Activated naive CD8-positive, alpha-beta T cell treated with anti-CD3 and anti-CD28 coated beads for 36 hours (primary cell): ENCODE data around the gene SOX9. TPM values are rescaled to one million over a fixed set of nuclear protein-coding genes. Genes with fewer than 3 reads are reported as not detected.

Experiments
- DNase-seq: peaks from one replicate; pipeline ENCODE4 v3.0.0; 2021
- H3K27ac Mint-ChIP-seq: one replicate; pipeline ENCODE4 v1.8.0; 2022; ENCODE audit warnings: mild to moderate bottlenecking, moderate library complexity, mixed read lengths
- H3K27me3 Mint-ChIP-seq: one replicate; pipeline ENCODE4 v1.8.0; 2022; ENCODE audit warnings: mild to moderate bottlenecking, mixed read lengths
- H3K36me3 Mint-ChIP-seq: one replicate; pipeline ENCODE4 v1.8.0; 2021; ENCODE audit warnings: mild to moderate bottlenecking, mixed read lengths
- H3K4me1 Mint-ChIP-seq: one replicate; pipeline ENCODE4 v1.8.0; 2021; ENCODE audit warnings: mixed read lengths
- H3K4me3 Mint-ChIP-seq: one replicate; pipeline ENCODE4 v1.8.0; 2022; ENCODE audit warnings: mild to moderate bottlenecking, moderate library complexity, mixed read lengths
- H3K9me3 Mint-ChIP-seq: one replicate; pipeline ENCODE4 v1.8.0; 2022; ENCODE audit warnings: mixed read lengths
- total RNA-seq, 2 experiments: library from RNA; stranded (reverse); gene quantifications; one replicate each; pipeline ENCODE4 v1.2.3, GENCODE V29; 2021

Gene SOX9
- total RNA-seq = not detected

DNA sequence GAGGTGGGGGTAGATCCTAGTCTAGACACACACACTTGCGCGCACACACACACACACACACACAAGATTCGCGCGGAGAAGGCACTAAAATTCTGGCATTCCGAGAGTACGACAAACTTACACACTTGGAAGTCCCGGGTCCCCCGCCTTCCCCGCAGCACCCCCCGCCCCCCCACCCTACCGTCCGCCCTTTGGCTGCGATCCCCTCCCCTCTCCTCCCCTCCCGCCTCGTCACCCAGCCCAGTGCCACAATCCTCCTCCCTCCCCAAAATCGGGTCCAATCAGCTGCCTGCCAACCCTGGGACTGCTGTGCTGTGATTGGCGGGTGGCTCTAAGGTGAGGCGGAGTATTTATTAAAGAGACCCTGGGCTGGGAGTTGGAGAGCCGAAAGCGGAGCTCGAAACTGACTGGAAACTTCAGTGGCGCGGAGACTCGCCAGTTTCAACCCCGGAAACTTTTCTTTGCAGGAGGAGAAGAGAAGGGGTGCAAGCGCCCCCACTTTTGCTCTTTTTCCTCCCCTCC is at the start of gene SOX9:
SOX9 (plus strand) TSS at position 379 of the 522 bp plus-strand sequence. CDS start 372 bp downstream, outside the sequence.
- Mint-ChIP-seq H3K4me3 (no peak within 1 kb of the TSS), H3K36me3 (peaks cover 3% of the 10 kb centered on the region), H3K27ac (no peak within 1 kb of the TSS), H3K4me1 (peaks cover 9% of the 10 kb centered on the region), H3K9me3 (peaks cover 4% of the 10 kb centered on the region), H3K27me3 (peaks cover 92% of the 10 kb centered on the region)
- DNase-seq = no peak

DNA sequence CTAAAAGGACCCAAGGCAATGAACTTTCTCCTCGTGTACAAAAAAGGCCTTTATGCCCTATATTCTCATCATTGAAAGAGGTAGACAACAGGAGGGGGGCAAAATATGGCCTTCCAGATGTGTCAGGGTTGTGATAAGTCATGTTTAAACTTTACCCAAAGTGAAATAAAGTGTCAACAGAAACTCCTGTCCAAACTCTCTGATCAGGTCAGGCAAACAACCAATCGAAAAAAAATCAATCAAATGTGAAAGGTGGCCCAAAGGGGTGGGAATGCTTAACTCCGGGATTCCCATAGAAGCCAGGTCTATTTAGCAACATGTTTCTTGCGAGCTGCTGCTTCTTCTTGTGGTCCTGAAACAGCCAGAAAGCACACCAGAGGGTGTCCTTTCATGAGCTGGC is 49.5 kb upstream of the SOX9 start:
- no peak overlapping the region for H3K4me3 Mint-ChIP-seq

DNA sequence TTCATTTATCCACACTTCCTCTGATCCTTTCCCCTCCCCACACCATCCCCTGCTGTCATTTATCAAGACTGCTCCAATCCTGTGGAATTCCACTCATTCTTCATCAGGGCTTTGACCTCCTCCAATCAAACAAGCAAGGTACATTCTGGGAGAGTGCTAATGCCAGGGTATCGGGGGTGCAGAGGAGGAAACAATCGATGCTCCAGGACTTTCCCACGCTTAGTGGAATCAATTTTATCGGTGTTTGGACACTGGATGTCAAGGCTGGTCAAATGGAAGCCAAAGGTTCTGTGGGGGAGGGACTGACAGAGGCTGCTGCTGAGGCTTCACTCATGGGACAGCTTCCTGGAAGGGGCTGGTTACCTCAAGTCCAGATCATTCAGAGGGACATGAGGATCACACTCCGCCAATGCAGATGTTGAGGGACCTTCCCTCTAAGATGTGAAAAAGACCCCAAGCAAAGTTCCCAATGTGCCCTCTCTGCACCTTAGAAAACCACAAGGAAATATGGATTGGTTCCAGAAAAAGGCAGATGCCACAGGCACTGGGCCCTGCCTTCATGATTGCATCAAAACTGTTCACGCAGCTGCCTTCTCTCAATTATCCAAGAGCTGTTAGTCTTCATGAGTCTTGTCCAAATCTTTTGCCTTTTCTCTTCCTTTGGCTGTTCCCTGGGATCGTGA is 44.7 kb upstream of the SOX9 start:
- Mint-ChIP-seq H3K4me1 (no peaks in the 10 kb centered on the region), H3K27me3 (no peaks in the 10 kb centered on the region), H3K27ac (no peak overlapping the region), H3K9me3 (peaks cover 8% of the 10 kb centered on the region), H3K36me3 (no peaks in the 10 kb centered on the region), H3K4me3 (no peak overlapping the region)
- DNase-seq = no peak

More for the DNA sequence above, 49.5 kb upstream of the SOX9 start:
- H3K9me3 Mint-ChIP-seq = no peaks in the 10 kb centered on the region
- H3K36me3 Mint-ChIP-seq = no peaks in the 10 kb centered on the region
- no peaks in the 10 kb centered on the region for H3K4me1 Mint-ChIP-seq
- DNase-seq = no peak
- no peak overlapping the region for H3K27ac Mint-ChIP-seq
- peaks cover 6% of the 10 kb centered on the region for H3K27me3 Mint-ChIP-seq

DNA sequence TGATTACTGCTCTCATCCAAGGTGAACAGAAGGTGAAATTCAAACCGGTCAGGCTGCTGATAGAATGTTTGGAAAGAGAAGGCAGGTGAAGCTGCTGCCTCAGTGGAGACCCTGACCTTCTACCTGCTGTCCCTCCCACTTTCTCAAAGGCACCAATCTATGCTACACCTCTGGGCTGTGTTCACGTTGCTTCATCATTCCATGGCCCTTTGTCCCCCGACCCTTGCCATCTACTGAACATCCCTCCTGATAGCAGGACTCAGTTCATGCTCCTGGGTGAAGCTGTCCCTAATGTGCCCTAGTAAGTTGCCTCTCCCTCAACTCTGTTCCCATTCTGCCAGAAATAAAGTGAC is 44.2 kb upstream of the SOX9 start:
- DNase-seq = no peak
- Mint-ChIP-seq H3K4me3 (no peak overlapping the region), H3K9me3 (peaks cover 8% of the 10 kb centered on the region), H3K36me3 (no peaks in the 10 kb centered on the region), H3K27me3 (no peaks in the 10 kb centered on the region), H3K4me1 (no peaks in the 10 kb centered on the region), H3K27ac (no peak overlapping the region)

DNA sequence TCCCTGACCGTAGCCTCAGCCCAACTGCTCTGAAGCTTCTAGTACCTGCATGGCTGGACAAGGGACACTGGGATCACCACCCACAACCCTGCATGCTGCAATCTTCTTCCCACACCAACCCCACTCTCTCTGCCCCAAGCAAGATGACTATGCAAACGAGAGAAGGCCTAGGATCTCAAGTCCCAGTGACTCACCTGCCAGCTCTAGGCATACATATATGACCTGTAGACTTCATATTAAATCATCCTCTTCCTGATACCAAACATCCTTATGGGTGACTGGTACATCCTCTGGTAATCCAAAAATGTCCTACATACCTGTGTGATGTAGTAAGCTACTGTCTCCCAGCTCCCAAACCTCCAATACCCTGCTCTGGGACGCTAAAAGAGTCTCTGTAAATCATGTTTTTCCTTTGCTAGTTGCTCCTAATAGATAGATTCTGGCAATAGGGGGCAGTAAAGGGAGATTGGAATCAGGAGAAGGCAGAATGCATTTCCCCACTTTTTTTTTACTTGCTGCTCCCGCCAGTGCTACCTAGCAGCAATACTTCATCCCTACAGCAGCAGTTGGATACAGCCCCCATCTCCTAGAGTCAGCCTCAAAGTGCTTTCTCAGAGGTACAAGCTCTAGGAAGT is 43.4 kb upstream of the SOX9 start:
- Mint-ChIP-seq H3K36me3 (no peaks in the 10 kb centered on the region), H3K9me3 (peaks cover 8% of the 10 kb centered on the region), H3K4me1 (no peaks in the 10 kb centered on the region), H3K27me3 (no peaks in the 10 kb centered on the region), H3K4me3 (no peak overlapping the region), H3K27ac (no peak overlapping the region)
- DNase-seq = no peak

DNA sequence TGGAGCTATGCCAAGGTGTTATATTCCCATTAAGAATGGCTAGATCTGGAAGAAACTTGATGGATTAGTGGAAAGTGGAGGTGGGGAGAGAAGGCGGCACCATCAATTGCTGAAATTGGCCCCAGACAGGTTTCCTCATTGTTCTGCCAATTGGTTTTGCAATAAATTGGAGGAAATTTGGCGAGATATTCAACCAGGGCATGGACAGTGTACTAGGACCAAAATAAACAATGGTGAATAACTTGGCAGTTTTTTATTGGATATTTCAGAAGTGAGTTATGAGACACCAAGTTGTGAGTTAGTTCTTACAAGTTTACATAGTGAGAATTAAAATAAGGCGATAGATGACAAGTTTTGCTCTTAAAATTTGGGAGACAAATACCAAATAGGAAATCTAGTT is 41.1 kb upstream of the SOX9 start:
- Mint-ChIP-seq H3K36me3 (no peaks in the 10 kb centered on the region), H3K27me3 (no peaks in the 10 kb centered on the region), H3K27ac (no peak overlapping the region), H3K9me3 (peaks cover 8% of the 10 kb centered on the region), H3K4me1 (no peaks in the 10 kb centered on the region), H3K4me3 (no peak overlapping the region)
- no peak for DNase-seq

DNA sequence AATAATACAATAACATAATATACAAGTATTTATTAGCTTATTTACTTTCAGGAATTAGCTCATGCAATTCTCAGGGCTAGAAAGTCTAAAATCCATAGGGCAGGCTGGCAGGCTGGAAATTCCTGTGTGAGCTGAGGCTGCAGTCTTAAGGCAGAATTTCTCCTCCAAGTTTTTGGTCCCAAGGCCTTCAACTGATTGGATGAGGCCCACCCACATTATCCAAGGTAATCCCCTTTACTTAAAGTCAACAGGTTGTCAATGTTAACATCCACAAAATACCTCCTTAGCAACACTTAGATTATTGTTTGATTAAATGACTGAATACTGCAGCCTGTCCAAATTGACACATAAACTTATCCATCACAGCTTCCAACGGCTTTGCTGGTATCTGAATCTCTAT is 32.9 kb upstream of the SOX9 start:
- Mint-ChIP-seq H3K27me3 (peaks cover 6% of the 10 kb centered on the region), H3K36me3 (no peaks in the 10 kb centered on the region)
- DNase-seq = no peak

DNA sequence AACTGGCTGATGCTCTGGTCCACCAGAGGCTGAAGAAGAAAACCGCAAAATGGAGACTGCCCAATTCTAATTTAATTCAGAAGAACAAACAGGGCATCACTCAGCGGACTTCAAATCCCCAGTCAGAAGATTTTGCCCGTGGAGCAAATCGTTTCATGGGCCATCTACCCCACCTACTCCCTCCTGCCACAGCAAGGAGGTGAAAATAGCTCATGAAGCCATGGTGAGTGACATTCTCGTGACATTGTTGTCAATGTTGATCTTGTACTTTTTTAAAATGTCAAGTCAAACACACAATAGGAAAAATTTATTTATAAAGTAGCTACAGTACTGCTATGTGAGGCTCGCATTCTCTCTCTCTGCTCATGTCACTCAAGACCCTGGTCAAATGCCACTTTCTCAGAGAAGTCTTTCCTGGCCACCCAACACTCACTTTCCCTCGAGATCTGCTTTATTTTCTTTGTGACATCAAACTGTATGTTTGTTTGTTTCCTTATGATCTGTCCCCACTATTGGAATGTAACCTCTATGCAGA is 31.3 kb upstream of the SOX9 start:
- DNase-seq = no peak
- Mint-ChIP-seq H3K27me3 (peaks cover 6% of the 10 kb centered on the region), H3K36me3 (no peaks in the 10 kb centered on the region), H3K27ac (no peak overlapping the region), H3K4me3 (no peak overlapping the region), H3K9me3 (no peaks in the 10 kb centered on the region), H3K4me1 (no peaks in the 10 kb centered on the region)

More for the DNA sequence above, 32.9 kb upstream of the SOX9 start:
- Mint-ChIP-seq H3K27ac (no peak overlapping the region), H3K9me3 (no peaks in the 10 kb centered on the region), H3K4me3 (no peak overlapping the region), H3K4me1 (no peaks in the 10 kb centered on the region)

DNA sequence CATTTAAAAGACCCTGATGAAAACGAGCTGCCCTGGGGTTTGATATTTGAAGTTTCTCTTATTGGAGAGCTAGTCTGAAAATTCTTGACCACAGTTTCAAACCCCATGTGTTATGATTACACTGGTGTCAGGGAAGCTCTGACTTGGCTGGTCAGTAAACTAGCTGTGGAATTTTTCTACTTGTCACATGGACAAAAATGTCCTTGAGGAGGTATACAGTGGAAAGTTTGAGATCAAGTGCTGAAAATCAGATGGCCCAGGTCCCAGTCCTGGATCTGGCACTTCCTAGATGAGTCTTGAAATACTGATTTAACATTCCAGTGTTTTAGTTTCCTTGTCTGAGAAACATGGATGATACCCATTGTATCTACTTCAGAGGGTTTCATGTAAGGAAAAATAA is 30.7 kb upstream of the SOX9 start:
- Mint-ChIP-seq H3K27me3 (peaks cover 6% of the 10 kb centered on the region), H3K9me3 (no peaks in the 10 kb centered on the region), H3K4me1 (no peaks in the 10 kb centered on the region), H3K36me3 (no peaks in the 10 kb centered on the region), H3K27ac (no peak overlapping the region), H3K4me3 (no peak overlapping the region)
- no peak for DNase-seq

DNA sequence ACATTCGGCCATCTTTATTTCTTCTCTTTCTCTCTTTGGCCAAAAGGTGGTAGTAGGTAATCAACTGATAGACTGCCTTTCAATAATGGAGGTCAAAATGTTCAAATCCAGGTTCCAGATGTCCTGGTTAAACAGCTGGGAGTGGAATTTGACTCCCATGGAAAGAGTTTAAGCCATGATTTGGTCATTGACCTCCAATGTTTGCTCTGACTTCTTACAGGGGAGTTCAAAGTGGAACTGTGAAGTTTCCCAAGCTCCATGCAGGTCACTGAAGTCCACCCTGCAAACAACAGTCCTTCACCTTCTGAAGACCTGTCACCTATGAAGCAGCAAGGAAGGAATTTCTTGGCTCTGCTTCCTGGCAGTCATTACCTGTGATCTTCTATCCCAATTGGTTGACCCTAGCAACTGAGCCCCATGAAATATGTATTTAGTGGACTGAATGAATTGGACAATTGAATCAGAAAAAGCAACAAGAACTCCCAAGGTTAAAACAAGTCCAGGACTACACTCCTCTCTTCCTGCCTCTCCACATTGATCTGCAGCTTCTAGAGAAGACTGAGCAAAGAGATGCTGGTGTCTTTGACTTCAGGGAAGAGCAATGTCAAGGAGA is 28.0 kb upstream of the SOX9 start:
- H3K27me3 Mint-ChIP-seq = peaks cover 5% of the 10 kb centered on the region
- no peaks in the 10 kb centered on the region for H3K36me3 Mint-ChIP-seq
- H3K9me3 Mint-ChIP-seq = no peaks in the 10 kb centered on the region
- H3K4me3 Mint-ChIP-seq = no peak overlapping the region
- no peaks in the 10 kb centered on the region for H3K4me1 Mint-ChIP-seq
- H3K27ac Mint-ChIP-seq = no peak overlapping the region
- DNase-seq = no peak

DNA sequence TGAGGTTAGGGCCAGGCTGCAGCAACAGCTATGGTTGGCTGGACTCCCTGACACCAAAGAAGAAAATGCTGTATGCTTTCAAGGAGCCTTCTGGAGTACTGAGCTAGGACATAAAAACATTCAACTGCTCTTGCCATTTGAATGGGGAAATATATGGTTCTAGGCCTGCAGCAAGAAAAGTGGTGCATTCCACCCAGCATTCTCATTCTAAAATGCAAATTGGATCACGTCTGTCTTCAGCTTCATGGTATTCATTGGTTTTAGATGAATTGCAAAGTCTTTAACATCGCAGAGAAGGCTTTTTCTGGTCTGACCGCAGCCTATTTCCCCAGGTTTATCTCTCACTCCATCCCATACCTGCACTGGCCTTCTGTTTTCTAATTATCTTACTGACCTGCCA is 27.1 kb upstream of the SOX9 start:
- peaks cover 5% of the 10 kb centered on the region for H3K27me3 Mint-ChIP-seq
- no peaks in the 10 kb centered on the region for H3K4me1 Mint-ChIP-seq
- H3K36me3 Mint-ChIP-seq = no peaks in the 10 kb centered on the region

DNA sequence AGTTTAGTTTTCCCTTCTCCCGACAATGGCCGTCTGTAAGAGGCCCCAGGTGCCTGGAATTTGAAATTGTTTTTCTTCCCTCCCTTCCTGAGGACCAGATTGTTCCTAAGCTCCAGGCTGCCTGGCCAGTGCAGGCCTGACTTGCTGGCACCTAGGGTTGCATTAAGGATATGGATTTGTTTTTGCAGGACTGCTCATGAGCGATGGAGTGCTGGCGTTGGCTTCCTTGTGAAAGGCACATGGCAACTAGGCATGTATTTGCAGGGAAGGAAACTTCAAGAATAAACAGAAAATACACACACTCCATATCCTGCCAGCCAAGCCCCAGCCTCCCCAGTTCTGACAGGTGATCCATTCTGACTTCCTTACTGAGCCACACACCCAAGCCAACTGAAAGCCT is 25.5 kb upstream of the SOX9 start:
- Mint-ChIP-seq H3K4me3 (no peak overlapping the region), H3K9me3 (no peaks in the 10 kb centered on the region), H3K36me3 (no peaks in the 10 kb centered on the region), H3K27me3 (peaks cover 5% of the 10 kb centered on the region), H3K4me1 (no peaks in the 10 kb centered on the region), H3K27ac (no peak overlapping the region)
- DNase-seq = no peak

More for the DNA sequence above, 27.1 kb upstream of the SOX9 start:
- DNase-seq = no peak
- H3K4me3 Mint-ChIP-seq = no peak overlapping the region
- no peak overlapping the region for H3K27ac Mint-ChIP-seq
- H3K9me3 Mint-ChIP-seq = no peaks in the 10 kb centered on the region

DNA sequence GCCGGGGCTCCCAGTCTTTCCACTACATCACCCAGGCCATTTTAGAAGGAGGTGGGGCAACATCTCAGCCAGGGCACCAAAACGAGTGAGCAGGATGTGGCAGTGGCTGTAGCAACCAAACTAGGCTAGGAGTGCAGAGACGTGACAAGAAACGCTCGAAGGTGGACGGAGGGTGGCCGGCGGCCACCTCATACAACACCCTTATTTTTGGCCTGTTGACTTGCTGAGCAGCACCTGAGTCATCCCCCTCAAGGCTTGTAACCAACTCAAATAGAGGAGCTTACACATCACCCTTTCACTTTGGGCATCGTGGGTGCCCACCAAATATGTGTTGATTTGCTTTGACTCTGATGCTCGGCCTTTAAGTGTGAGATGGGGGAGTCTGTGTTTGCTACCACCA is 23.7 kb upstream of the SOX9 start:
- DNase-seq = no peak
- no peaks in the 10 kb centered on the region for H3K36me3 Mint-ChIP-seq
- H3K9me3 Mint-ChIP-seq = no peaks in the 10 kb centered on the region
- no peak overlapping the region for H3K27ac Mint-ChIP-seq
- H3K27me3 Mint-ChIP-seq = peaks cover 12% of the 10 kb centered on the region
- H3K4me1 Mint-ChIP-seq = no peaks in the 10 kb centered on the region
- no peak overlapping the region for H3K4me3 Mint-ChIP-seq

DNA sequence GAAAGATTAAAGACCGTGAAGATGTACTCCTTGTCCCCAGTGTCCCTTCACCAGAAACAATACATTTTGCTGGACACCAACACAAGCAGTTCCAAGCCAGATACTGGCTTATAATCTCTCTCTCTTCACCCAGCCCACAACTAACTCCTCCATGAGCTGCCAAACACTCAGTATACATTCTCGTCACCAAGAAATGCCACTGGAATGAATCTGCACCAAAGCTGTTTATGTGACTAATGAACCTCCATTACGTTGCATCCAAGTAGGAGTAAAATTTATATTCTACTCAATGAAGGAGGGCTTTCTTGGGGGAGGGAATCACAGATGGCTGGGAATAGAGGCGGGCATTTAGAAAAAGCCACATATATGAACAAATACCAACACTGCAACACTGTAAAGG is 20.9 kb upstream of the SOX9 start:
- Mint-ChIP-seq H3K27ac (no peak overlapping the region), H3K9me3 (peaks cover 1% of the 10 kb centered on the region), H3K27me3 (peaks cover 15% of the 10 kb centered on the region), H3K4me3 (no peak overlapping the region), H3K36me3 (no peaks in the 10 kb centered on the region), H3K4me1 (no peaks in the 10 kb centered on the region)
- DNase-seq = no peak

DNA sequence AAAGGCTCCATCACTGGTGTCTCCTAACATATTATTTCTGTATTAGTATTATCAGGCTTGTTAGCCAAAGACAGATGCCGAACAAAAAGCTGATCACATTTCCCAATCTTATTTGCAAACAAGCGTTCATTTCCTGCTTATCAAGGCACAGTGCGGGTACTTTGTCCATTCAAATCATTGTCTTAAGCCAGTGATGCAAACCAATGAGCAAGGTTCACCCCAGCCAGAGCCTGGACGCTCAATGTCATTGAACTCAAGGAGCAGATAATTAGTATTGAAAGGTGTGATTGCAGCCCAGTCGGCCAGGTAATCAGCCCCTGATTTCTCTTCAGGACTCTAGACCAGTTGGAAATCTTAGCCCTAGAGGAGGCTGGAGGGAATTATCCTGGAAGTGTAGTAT is 20.4 kb upstream of the SOX9 start:
- Mint-ChIP-seq H3K9me3 (peaks cover 3% of the 10 kb centered on the region), H3K27me3 (peaks cover 15% of the 10 kb centered on the region), H3K36me3 (no peaks in the 10 kb centered on the region), H3K4me1 (no peaks in the 10 kb centered on the region), H3K27ac (no peak overlapping the region), H3K4me3 (no peak overlapping the region)
- no peak for DNase-seq
